NOMO-1 (cell line): Measurements from ENCODE around the gene HES5.
"Not testable (repeated sequence)": the region's sequence is repeated elsewhere in the genome, so short reads cannot be mapped to it uniquely, and the experiment has no call there.

Experiments used
- DNase-seq, 2 experiments: peaks; one replicate each; lab custom pipeline; 2025; ENCODE audit not compliant: unreplicated experiment in 2 of 2; lab: John Stamatoyannopoulos, UW

The HES5 gene, protein sequence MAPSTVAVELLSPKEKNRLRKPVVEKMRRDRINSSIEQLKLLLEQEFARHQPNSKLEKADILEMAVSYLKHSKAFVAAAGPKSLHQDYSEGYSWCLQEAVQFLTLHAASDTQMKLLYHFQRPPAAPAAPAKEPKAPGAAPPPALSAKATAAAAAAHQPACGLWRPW

DNA sequence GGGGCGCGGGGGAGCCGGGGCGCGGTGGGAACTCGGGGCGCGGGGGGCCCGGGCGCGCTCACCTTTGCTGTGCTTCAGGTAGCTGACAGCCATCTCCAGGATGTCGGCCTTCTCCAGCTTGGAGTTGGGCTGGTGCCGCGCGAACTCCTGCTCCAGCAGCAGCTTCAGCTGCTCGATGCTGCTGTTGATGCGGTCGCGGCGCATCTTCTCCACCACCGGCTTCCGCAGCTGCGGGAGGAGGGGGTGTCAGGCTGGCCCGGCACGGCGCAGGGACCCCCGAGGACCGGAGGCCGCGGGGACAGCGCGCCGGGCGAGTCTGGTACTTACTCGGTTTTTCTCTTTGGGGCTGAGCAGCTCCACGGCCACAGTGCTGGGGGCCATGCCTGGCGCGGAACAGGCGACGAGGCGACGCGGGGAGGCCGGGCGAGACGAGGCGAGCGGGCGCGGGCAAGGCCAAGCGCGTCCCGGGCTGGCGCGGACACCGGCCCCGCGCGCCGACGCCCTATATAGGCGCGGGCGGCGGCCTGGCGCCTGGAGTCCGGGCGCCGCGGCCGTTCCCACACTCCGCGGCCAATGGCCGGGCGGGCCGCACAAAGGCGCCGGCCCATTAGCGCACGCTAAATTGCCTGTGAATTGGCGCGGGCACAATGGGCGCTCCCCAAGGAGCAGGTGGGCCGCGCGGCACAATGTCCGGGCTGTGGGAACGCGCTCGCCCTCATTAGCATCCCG lies at the start of gene HES5:
TSS of gene HES5 (minus strand) at position 480 of the 729 bp plus-strand sequence. CDS start at position 381, 99 bp downstream.
- DNase-seq, result no peak

DNA sequence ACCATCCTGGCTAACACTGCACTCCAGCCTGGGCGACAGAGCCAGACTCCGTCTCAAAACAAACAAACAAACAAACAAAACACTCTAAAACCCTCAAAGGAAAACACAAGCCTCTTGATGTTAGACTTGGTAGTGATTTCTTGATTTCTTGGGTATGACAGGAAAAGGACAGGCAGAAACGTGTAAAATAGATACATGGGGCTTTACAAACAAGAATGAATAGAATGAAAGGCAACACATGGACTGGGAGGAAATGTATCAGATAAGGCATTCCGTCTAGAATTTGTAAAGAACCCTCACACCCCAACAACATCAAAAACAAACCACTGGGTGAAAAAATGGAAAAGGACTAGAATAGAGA lies 48.7 kb upstream of the HES5 start:
- DNase-seq, result no peak

DNA sequence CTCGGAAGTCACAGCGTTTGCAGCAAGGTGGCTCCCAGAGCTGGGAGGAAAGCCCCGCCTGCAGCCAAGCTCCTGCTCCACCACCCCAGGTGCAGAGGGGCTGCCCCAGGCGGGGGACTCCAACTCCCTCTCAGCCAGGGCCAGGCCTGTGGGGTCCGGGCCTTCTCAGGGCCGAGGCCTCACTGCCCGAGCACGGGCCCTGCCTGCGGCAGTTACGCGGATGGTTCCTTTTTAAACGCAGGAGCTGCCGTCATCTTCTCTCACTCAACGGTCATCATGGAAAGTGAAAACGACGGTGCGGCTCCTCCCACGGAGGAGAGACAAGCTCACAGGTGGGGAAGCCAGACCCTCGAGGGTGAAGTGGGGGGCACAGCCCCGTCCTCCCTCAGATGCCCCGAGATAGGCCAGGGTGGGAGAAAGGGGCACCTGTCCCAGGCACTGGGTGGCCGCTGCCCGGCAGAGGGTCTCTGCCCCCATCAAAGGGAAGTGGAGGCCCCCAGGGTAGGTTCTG lies 47.6 kb upstream of the HES5 start:
- not testable (repeated sequence) for DNase-seq

DNA sequence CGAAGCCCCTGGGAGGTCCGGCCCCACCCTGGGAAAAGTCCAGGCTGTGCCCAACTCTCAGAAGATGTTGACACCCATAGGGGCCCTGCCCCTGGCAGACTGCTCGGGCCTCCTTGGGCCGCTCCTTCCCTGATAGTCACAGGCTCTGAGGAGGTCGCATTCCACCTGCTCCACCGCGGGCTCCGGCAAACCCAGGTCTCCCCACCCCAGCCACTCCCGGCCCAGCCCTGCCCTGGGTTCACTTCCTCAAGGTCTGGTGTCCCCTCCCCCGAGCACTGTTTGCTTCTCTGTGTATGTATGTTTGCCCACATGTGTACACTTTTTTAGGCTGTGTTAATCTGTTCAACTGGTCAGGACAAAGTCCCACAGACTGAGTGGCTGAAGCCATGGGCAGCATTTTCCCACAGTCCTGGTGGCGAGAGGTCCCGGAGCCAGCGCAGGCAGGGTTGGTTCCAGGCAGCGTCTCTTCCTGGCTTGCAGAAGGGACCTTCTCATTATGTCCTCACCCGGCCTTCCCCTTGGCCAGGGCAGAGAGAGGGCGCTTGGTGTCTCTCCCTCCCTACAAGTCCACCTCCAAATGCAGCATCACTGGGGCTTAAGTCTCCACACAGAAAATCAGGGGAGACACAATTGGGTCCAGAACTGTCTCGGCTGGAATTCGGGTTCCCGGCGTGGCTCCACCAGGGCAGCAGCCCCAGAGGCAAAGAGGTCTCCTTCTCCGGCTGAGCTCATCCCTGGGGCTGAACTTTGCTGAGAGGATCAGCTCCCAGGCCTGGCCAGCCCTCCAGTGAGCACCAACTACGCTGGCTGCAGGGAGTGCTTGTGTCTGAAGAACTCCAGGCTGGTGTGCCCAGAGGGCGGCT lies 46.0 kb upstream of the HES5 start:
- no peak for DNase-seq

DNA sequence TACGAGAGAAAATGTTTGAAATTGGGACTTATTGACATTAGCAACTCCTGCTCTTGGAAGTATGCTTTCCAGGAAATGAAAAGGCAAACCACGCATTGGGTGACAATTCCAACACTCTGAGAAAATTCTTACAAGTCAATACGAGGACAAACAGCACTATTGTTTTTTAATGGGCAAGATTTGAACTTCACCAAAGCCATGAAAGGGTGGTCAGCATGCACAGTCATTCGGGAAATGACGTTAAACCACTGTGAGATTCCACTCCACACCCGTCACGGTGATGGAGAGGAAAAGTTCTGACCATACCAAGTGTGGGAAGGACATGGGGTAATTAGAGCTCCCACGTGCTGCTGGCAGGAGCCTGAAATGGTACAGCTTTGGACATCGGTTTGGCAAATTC lies 44.3 kb upstream of the HES5 start:
- DNase-seq, result no peak

DNA sequence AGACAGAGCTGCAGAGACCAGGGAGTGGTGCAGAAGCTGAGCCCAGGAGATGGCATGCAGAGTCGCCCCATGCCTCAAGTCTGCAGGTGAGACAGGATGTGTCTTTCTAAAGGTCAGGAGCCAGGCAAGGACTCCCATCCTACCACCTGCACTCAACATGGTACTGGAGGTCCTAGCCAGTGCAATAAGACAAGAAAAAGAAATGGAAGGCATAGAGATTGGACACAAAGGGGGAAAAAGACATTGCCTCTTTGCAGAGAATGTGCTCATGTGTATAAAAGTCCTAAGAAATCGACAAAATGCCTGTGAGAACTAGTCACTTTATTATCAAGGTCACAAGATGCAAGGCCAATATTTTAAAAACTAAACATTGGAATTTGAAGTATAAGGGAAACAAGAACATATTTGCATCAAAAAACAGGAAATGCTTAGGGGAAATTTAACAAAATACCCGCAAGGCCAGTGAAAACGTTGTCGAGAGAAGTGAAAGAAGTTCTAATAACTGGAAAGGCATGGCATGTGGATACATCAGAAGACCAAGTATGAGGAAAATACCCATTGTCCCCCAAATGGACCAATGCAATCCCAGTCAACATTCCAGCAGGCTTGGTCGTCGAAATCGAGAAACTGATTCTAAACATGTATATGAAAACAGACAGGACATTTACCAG lies 43.3 kb upstream of the HES5 start:
- DNase-seq, result no peak

DNA sequence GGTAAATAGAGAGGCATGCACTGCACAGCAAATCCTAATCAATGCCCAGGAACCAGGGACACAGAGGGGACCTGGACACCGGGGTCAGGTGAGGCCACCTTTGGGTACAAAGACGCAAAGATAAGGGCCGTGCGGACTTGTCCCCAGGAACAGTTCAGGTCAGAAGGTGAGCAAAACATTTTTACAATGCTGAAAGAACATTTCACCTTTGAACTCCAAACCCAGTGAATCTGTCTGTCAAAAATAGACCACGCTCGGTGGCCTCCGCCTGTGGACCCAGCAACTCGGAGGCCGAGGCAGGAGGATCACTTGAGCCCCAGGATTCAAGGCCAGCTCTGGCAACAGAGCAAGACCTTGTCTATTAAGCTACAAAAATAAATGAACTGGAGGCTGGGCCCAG lies 41.3 kb upstream of the HES5 start:
- DNase-seq, result no peak

DNA sequence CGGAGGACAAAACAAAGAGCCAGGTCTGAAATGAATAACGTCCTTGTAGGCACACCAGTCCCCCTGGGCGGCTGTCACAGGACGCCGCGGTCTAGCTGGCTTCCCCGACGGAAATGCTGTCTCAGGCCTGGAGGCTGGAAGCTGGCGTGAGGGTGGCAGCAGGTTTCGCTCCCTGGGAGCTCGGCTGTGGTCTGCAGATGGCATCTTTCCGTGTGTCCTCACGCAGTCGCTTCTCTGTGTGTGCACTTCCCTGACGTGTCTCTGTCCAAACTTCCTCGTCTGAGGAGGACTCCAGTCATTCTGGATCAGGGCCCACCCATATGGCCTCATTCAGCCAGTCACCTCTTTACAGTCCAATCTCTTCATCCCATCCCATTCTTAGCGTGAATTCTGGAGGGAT lies 40.3 kb upstream of the HES5 start:
- no peak for DNase-seq

DNA sequence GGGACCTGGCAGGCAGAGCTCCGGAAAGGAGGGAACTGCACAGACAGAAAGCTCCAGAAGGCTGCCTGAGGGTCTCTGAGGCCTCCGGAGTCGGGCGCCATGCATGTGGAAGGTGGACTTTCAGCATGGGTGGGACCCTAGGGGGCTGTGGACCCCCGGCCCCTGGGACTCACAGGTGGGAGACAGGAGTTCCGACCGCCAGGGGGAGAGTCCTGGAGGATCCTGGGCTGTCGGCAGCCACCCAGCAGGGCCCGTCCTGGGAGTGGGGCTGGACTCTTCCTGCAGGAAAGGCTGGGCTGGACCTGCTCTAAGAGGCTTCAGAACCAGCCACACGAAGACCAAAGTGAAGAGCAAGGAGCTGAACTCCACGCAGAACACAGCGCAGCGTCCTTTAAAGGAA lies 39.6 kb upstream of the HES5 start:
- not testable (repeated sequence) for DNase-seq

DNA sequence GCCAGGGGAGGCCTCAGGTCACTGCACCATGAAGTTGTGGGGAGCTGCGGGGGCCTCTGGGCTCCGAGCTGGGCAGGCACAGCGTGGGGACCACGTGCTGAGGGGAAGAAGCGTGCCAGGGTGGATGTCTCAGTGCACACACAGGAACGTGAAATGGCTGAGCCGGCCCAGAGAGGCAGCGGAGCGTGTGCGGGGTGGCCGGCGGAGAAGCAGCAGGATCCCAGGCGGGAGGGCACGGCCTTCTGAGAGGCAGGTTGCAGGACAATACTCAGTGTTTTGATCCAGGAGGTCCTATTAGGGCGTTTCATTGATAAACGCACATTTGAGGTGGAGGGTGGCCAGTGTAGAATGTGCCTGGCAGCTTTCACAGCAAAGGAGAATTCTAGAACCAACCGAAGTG lies 39.0 kb upstream of the HES5 start:
- no peak for DNase-seq

DNA sequence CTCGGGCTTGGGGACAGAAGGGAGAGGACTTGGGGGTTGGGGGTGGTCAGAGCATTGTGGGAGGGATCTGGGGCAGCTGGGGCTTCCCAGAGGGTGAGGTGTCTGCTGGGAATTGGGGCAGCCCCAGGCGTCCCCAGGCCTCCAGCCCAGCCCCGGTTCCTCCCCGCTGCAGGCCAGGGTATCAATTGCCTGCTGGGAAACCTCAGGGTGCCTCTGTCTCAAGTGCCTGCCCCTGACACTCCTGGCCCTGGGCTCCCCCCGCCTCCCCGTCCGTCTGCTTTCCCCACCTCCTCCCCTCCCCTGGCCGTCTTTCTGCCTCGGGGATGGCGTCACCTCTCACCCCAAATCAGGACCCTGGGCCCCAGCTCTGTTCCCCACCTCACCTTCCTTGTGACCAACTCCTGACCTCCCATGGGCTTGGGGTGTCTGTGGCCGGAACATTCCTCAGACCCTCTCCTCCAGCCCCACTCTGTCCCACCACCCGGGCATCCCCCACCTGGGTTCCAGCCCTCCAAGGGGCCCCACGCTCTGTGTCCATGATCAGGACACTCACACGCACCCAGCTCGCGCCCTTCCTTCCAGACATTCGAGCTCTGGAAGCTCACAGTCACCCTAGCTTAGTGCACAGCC lies 38.2 kb upstream of the HES5 start:
- not testable (repeated sequence) for DNase-seq

DNA sequence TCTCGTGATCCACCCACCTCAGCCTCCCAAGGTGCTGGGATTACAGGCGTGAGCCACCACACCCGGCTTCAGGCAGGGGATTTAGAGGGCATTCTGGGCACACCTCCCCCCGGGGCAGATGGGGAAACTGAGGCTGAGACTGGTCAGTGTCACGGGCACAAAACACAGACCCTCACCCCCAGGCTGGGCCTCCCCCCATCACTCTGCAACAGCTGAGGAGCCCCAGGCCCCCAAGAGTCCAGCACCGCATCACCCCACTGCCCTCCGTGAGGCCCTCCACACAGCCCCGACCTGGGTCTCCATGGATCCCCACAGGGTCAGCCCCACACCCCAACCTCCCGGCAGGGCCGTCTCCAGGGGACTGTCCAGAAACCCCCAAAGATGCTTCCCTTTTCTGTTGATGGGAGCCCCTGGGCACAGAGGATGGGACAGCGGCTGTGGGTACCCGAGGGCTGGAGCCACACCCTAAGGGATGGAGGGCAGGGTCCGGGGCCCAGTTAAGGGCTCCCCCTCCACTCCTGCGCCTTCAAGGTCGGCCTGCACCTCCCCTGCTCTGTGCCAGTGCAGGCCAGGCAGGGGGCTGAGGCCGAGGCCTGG lies 37.1 kb upstream of the HES5 start:
- DNase-seq, result no peak

DNA sequence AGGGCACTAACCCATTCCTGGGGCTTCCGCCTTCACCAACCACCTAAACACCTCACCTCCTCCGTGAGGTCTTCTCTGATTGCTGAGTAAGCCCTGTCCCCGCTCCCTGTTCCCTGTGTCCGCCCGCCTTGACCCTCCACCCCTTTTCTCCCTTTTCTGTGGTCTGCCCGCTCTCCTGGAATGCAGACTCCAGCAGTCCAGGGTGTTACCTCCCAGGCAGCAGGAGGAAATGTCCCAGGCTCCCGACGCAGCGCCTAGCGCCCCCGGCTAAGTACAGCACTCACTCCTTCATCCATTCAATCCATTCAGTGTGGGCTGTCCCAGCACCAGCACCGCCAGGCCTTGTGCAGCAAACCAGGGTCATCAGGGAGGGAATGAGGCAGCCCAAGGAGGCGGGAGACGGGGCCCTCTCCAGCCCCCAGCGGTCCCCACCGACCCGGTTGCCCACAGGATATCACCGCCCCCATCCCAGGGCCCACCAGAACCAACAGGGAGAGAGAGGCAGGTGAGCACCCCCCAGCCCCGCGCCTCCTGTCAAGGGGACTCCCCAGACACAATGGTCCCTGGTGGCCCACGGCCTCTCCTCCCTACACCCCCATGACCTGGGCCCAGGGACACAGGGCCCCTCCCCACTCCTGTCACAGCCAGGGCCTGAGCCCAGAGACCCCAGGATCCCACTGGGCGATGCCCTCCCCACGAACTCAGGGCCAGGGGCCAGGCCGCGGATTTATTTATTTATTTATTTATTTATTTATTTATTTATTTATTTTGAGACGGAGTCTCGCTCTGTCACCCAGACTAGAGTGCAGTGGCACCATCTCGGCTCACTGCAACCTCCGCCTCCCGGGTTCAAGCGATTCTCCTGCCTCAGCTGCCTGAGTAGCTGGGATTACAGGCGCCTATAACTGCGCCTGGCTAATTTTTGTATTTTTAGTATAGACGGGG lies 36.3 kb upstream of the HES5 start:
- no peak for DNase-seq

DNA sequence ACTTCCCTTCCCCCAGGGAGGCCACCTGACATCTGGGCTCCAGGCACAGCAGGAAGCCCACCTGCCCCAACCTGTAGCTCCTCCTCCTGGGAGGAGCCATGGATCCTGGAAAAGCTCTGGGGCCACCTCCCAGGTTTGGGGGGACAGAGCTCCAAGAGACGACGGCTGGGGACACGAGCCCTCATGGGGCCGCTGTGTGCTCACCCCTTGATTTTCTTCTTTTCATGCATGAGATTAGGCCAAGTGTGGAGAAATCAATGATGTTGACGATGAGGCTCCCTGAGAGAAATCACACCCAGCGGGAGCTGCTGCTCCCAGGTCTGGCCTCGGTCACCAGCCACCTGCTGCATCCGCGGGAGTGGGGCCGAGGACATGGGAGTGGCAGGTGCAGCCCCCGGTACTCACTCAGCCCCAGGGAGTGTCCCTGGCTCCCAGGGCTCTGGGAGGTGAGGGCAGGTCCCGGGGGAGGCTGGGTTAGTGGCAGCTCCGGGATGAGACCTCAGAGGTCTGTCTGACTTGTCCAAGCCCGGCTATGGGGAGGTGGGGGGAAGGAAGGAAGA lies 34.8 kb upstream of the HES5 start:
- DNase-seq, result no peak

DNA sequence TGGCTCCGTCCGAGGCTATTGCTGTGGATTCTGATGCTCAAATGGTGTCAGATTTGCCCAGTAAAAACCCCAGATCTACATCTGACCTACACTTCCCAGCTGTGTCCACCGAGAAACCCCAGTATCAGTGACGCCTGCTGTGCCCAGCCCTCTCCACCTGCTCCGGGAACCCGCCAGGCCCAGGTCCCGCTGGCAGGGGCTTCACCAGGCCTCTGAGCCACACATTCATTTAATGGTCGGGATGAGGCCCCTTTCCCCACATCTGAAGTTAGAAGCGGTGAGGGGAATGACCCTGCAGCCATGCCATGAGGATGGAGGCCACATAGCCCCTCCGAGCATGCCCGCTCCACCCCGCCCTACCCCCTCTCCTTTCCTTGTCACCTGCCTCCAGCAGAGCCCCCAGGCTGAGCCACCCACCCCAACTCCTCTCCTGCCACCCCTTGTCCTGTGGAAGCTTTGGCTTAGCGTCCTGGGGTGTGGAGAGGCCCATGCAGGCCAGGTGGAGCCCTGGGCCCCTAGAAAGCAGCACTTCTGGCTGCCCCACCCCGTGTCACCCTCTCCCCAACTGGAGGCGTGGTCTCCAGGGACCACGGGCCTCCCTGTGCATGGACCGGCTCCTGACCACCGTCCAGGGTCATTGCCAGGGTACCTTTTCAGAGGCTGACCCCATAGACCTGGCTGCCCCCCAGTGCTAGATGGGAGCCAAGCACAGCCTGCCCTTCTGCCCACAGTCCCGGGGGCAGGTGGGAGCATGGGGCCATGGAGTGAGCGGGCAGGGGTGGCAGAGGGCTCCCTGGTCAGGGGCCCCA lies 34.1 kb upstream of the HES5 start:
- DNase-seq, result no peak

DNA sequence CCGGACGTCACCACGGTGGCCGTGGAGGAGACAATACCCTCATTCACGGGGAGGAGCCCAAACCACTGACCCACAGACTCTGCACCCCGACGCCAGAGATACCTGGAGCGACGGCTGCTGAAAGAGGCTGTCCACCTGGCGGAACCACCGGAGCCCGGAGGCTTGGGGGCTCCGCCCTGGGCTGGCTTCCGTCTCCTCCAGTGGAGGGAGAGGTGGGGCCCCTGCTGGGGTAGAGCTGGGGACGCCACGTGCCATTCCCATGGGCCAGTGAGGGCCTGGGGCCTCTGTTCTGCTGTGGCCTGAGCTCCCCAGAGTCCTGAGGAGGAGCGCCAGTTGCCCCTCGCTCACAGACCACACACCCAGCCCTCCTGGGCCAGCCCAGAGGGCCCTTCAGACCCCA lies 33.1 kb upstream of the HES5 start:
- no peak for DNase-seq

DNA sequence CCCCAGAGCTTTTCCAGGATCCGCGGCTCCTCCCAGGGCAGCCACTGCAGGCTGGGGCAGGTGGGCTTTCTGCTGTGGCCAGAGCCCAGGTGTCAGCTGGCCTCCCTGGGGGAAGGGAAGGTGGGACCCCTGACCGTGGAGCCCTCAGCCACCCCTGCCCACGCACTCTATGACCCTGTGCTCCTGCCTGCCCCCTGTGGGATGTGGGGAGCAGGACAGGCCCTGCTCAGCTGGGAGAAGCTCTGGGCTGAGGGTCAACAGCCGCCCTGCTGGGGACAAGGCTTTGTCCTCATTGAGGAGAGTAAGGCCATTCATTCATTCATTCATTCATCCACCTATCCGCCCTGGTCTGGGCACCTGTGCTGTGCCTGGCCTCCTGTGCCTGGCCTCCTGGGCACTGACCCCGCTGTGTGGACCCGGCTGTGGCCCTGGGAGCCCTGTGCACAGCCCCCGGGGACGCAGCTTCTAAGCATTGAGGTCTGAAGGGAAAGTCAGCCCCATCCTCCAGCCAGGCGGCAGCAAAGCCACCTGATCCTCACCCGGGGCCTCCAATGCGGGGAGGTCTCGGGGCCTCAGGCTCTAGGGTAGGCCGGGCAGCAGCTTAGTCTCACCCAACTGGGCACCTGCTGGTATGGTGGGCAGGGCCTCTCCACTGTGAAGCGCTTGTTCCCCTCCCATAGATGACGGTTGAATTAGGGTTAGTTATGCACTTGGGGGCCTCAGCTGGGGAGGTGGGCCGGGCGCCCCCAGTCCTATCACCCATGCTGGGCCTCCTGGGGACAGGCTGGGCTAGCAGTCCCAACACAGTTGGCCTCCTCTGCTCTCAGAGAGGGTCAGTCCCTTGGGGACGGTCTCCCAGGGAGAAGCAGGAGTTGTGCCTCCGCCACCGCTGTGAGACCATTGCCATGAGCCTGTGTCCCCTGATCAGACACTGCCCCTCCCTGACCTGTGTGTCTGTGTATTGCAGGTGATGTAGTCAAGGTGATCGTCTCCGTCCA lies 32.1 kb upstream of the HES5 start:
- no peak for DNase-seq
